Parathyroid adenoma (tissue), 2 donors: ENCODE results near the gene CEP128.

ENCODE experiments used
- H2AFZ ChIP-seq: fragments of 300-600 bp; sonication (generic); one replicate; pipeline ENCODE4 v1.7.0; 2017; ENCODE audit warnings: antibody characterized with exemption, mild to moderate bottlenecking
- H3K27ac ChIP-seq: fragments of 300-600 bp; sonication (generic); one replicate; pipeline ENCODE4 v1.7.0; 2017
- H3K27me3 ChIP-seq: fragments of 300-600 bp; sonication (generic); one replicate; pipeline ENCODE4 v1.7.0; 2017; ENCODE audit warnings: low read length; ENCODE audit not compliant: control insufficient read depth, insufficient read depth
- H3K36me3 ChIP-seq: fragments of 300-600 bp; sonication (generic); one replicate; pipeline ENCODE4 v1.7.0; 2017; ENCODE audit warnings: low read length; ENCODE audit not compliant: control insufficient read depth, insufficient read depth
- H3K4me1 ChIP-seq: fragments of 300-600 bp; sonication (generic); one replicate; pipeline ENCODE4 v1.7.0; 2017; ENCODE audit warnings: control low read depth
- H3K4me2 ChIP-seq: fragments of 300-600 bp; sonication (generic); one replicate; pipeline ENCODE4 v1.7.0; 2017; ENCODE audit warnings: low read length
- H3K4me3 ChIP-seq: fragments of 300-600 bp; sonication (generic); one replicate; pipeline ENCODE4 v1.7.0; 2017; ENCODE audit warnings: low read depth, low read length
- H3K79me2 ChIP-seq: fragments of 300-600 bp; sonication (generic); one replicate; pipeline ENCODE4 v1.7.0; 2017; ENCODE audit warnings: control low read depth
- H3K9ac ChIP-seq: fragments of 300-600 bp; sonication (generic); one replicate; pipeline ENCODE4 v1.7.0; 2017; ENCODE audit warnings: mild to moderate bottlenecking
- H3K9me3 ChIP-seq: fragments of 300-600 bp; sonication (generic); one replicate; pipeline ENCODE4 v1.7.0; 2017; ENCODE audit warnings: low read length; ENCODE audit not compliant: control insufficient read depth
- CTCF ChIP-seq: fragments of 300-600 bp; sonication (generic); IDR thresholded peaks from one replicate; pipeline ENCODE4 v1.7.0; 2017; ENCODE audit warnings: antibody characterized with exemption, mild to moderate bottlenecking
- donor health status: primary hyperparathyroidism.

Gene CEP128

GRCh38 chr14:80607430-80608190 is 333.9 kb downstream of the CEP128 start:
- no peak overlapping the region for H3K4me3 ChIP-seq
- H3K4me2 ChIP-seq: no peak overlapping the region
- no peaks in the 10 kb centered on the region for H3K27me3 ChIP-seq
- H3K27ac ChIP-seq: no peak overlapping the region
- H2AFZ ChIP-seq: peak overlapping the region; percentile 6
- no peaks in the 10 kb centered on the region for H3K36me3 ChIP-seq
- no peaks in the 10 kb centered on the region for H3K79me2 ChIP-seq
- no peak for TF ChIP-seq CTCF
- peaks cover 5% of the 10 kb centered on the region for H3K4me1 ChIP-seq
- no peak overlapping the region for H3K9ac ChIP-seq
- no peaks in the 10 kb centered on the region for H3K9me3 ChIP-seq

GRCh38 chr14:80606347-80606772 is 335.2 kb downstream of the CEP128 start:
- Histone ChIP-seq H3K4me2 (no peak overlapping the region), H2AFZ (no peak overlapping the region), H3K79me2 (no peaks in the 10 kb centered on the region), H3K4me1 (peaks cover 5% of the 10 kb centered on the region), H3K27me3 (no peaks in the 10 kb centered on the region), H3K36me3 (no peaks in the 10 kb centered on the region), H3K4me3 (no peak overlapping the region), H3K9me3 (no peaks in the 10 kb centered on the region), H3K27ac (no peak overlapping the region), H3K9ac (no peak overlapping the region)
- no peak for TF ChIP-seq CTCF

GRCh38 chr14:80605536-80605935 is 336.0 kb downstream of the CEP128 start:
- no peak for TF ChIP-seq CTCF
- H3K9ac ChIP-seq: no peak overlapping the region
- no peak overlapping the region for H3K27ac ChIP-seq
- H3K4me3 ChIP-seq: no peak overlapping the region
- no peaks in the 10 kb centered on the region for H3K9me3 ChIP-seq
- no peaks in the 10 kb centered on the region for H3K36me3 ChIP-seq
- H2AFZ ChIP-seq: no peak overlapping the region
- H3K4me2 ChIP-seq: no peak overlapping the region
- H3K4me1 ChIP-seq: peaks cover 5% of the 10 kb centered on the region
- H3K79me2 ChIP-seq: no peaks in the 10 kb centered on the region
- H3K27me3 ChIP-seq: no peaks in the 10 kb centered on the region

- Histone ChIP-seq H3K4me3 (no peak overlapping the region), H3K9ac (no peak overlapping the region), H3K4me1 (peaks cover 5% of the 10 kb centered on the region), H3K79me2 (no peaks in the 10 kb centered on the region), H3K9me3 (no peaks in the 10 kb centered on the region), H3K4me2 (no peak overlapping the region), H2AFZ (no peak overlapping the region), H3K27me3 (no peaks in the 10 kb centered on the region), H3K36me3 (no peaks in the 10 kb centered on the region), H3K27ac (no peak overlapping the region)
- no peak for TF ChIP-seq CTCF
Observed at GRCh38 chr14:80602946-80603345, 338.6 kb downstream of the CEP128 start.
